DND-41 (cell line): ENCODE data around the gene PLXNA3.

Experiments
- ATAC-seq: fragments of 200-7000 bp; cut with Tn5 transposase; 3 replicates; pipeline ENCODE4 v1.9.1; 2021; ENCODE audit warnings: low read depth; ENCODE audit not compliant: insufficient read depth
- DNase-seq: peaks from one replicate; pipeline ENCODE4 v3.0.0-alpha.2; 2020
- H2AFZ ChIP-seq: 2 replicates; pipeline ENCODE4 v1.6.0; 2012; ENCODE audit warnings: low read depth, low read length
- H3K27ac ChIP-seq: 2 replicates; pipeline ENCODE4 v1.5.1; 2012; ENCODE audit warnings: low read length, inconsistent platforms
- H3K27me3 ChIP-seq: fragments of 200-600 bp; sonication (generic); 2 replicates; pipeline ENCODE4 v1.6.0; 2012; ENCODE audit warnings: low read length, mild to moderate bottlenecking, inconsistent platforms; ENCODE audit not compliant: insufficient read depth, poor library complexity
- H3K36me3 ChIP-seq: 2 replicates; pipeline ENCODE4 v1.5.1; 2012; ENCODE audit warnings: low read length, inconsistent platforms; ENCODE audit not compliant: insufficient read depth
- H3K4me1 ChIP-seq: 2 replicates; pipeline ENCODE4 v1.5.1; 2012; ENCODE audit warnings: mild to moderate bottlenecking, low read length; ENCODE audit not compliant: insufficient read depth
- H3K4me2 ChIP-seq: 2 replicates; pipeline ENCODE4 v1.6.0; 2012; ENCODE audit warnings: mild to moderate bottlenecking, moderate library complexity, low read length, inconsistent platforms; ENCODE audit not compliant: insufficient read depth
- H3K4me3 ChIP-seq, 2 experiments: fragments of 200-600 bp in 1 of 2; shearing (Covaris generic) in 1 of 2; 2 replicates each; pipeline ENCODE4 v1.5.1; 2012 to 2016; ENCODE audit warnings: inconsistent platforms in 2 of 2, low read length in 2 of 2, mild to moderate bottlenecking in 2 of 2, low read depth in 1 of 2, moderate library complexity in 1 of 2
- H3K79me2 ChIP-seq: 2 replicates; pipeline ENCODE4 v1.6.0; 2012; ENCODE audit warnings: low read length, inconsistent platforms; ENCODE audit not compliant: insufficient read depth
- H3K9ac ChIP-seq: 2 replicates; pipeline ENCODE4 v1.6.0; 2012; ENCODE audit warnings: low read depth, mild to moderate bottlenecking, inconsistent platforms, low read length, moderate library complexity
- H3K9me3 ChIP-seq: 2 replicates; pipeline ENCODE4 v1.5.1; 2012; ENCODE audit warnings: low read length, moderate library complexity, mild to moderate bottlenecking, inconsistent platforms; ENCODE audit not compliant: insufficient read depth, severe bottlenecking
- H4K20me1 ChIP-seq: 2 replicates; pipeline ENCODE4 v1.6.0; 2012; ENCODE audit warnings: low read length; ENCODE audit not compliant: insufficient read depth
- CTCF ChIP-seq: IDR thresholded peaks from 2 replicates; pipeline ENCODE4 v1.5.1; 2012; ENCODE audit warnings: borderline replicate concordance, low read length, moderate library complexity, mild to moderate bottlenecking; ENCODE audit not compliant: poor library complexity, severe bottlenecking; ENCODE audit errors: extremely low read depth
- EZH2 ChIP-seq: IDR thresholded peaks from 3 replicates; pipeline ENCODE4 v1.6.1; 2012; ENCODE audit warnings: borderline replicate concordance, low read depth, mild to moderate bottlenecking, moderate library complexity, low read length, inconsistent platforms; ENCODE audit not compliant: severe bottlenecking

PLXNA3 gene

GRCh38 chrX:154457491-154458115 lies 478 bp upstream of the PLXNA3 start:
- Histone ChIP-seq H3K9me3 (no peaks in the 10 kb centered on the region), H2AFZ (peak overlapping the region; percentile 76), H3K27ac (peak overlapping the region; percentile 62; the same call in 1 of the 2 replicates), H3K4me1 (peaks cover 25% of the 10 kb centered on the region), H3K79me2 (peaks cover 14% of the 10 kb centered on the region), H3K36me3 (peaks cover 20% of the 10 kb centered on the region), H3K4me3 (peak overlapping the region; percentile 6 to 78; a peak in 3 of 4 replicates), H3K27me3 (no peaks in the 10 kb centered on the region), H3K9ac (peak overlapping the region; percentile 67), H4K20me1 (peaks cover 10% of the 10 kb centered on the region; the same call in 1 of the 2 replicates), H3K4me2 (peak overlapping the region; percentile 72)
- TF ChIP-seq CTCF (no peak), EZH2 (no peak)
- DNase-seq (peak; percentile 54), ATAC-seq (peak; percentile 34)

GRCh38 chrX:154458954-154459778 lies 1.1 kb downstream of the PLXNA3 start:
- peaks cover 10% of the 10 kb centered on the region; the same call in 1 of the 2 replicates for H4K20me1 ChIP-seq
- peaks cover 25% of the 10 kb centered on the region for H3K4me1 ChIP-seq
- peak overlapping the region; percentile 47 to 78; a peak in 3 of 4 replicates for H3K4me3 ChIP-seq
- H3K9me3 ChIP-seq: no peaks in the 10 kb centered on the region
- H3K27me3 ChIP-seq: no peaks in the 10 kb centered on the region
- DNase-seq: peak; percentile 59
- H3K36me3 ChIP-seq: peaks cover 20% of the 10 kb centered on the region
- peak overlapping the region; percentile 72 for H3K4me2 ChIP-seq
- peaks cover 14% of the 10 kb centered on the region for H3K79me2 ChIP-seq
- peak; percentile 81 for ATAC-seq
- H3K9ac ChIP-seq: peak overlapping the region; percentile 67
- TF ChIP-seq CTCF (no peak), EZH2 (no peak)
- 0 out of 2 replicates have a peak overlapping the region, but pooled peaks have one; percentile 22 for H2AFZ ChIP-seq
- H3K27ac ChIP-seq: no peak overlapping the region; the same call in 1 of the 2 replicates

DNA sequence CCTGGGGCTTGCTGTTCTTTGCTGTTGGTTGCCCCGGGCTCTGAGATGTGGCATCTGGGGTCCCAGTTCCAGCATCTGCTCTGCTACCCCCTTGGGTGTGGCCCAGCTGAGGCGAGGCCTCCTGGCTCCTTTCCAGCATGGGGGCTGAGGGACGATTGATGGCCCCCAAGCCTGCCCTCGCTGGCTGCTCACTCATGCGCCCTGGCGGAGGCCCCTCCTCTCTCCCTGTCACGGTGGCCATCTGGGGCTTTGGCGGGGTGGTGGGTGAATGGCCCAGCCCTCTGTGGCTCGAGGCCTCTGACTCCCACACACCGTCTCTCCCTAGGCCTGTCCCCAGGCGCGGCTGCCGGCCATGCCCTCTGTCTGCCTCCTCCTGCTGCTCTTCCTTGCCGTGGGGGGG lies 1.8 kb downstream of the PLXNA3 start:
- Histone ChIP-seq H3K36me3 (peaks cover 25% of the 10 kb centered on the region), H3K4me3 (peak overlapping the region in 1 of 2 experiments; percentile 78; a peak in 2 of 4 replicates), H3K9me3 (no peaks in the 10 kb centered on the region), H3K79me2 (peaks cover 14% of the 10 kb centered on the region), H4K20me1 (peaks cover 10% of the 10 kb centered on the region; the same call in 1 of the 2 replicates), H3K4me1 (peaks cover 25% of the 10 kb centered on the region), H3K9ac (peak overlapping the region; percentile 47; the same call in 1 of the 2 replicates), H2AFZ (no peak overlapping the region), H3K4me2 (peak overlapping the region; percentile 72), H3K27me3 (no peaks in the 10 kb centered on the region), H3K27ac (no peak overlapping the region)
- ATAC-seq (no peak), DNase-seq (no peak)
- no peak for TF ChIP-seq CTCF
- TF ChIP-seq EZH2: no peak
